ENCODE data around the gene ADAM12. TPM values are rescaled to one million over a fixed set of nuclear protein-coding genes. Genes with fewer than 3 reads are reported as not detected.

The ADAM12 gene
- total RNA-seq, 2 experiments from 2014 or later: 1.2 to 1.7 TPM

- POLR2A ChIA-PET: no interaction called here
- intact Hi-C loops (cut with DNase I, micrococcal nuclease): no loop called here
- DNase-seq (no peak), ATAC-seq (no peak)
- Mint-ChIP-seq H3K36me3 (ENCODE audit: low read depth) (no peaks in the 10 kb centered on the region), H3K27ac (no peak overlapping the region), H3K27me3 (peaks cover 8% of the 10 kb centered on the region), H3K9me3 (ENCODE audit: low read depth) (no peaks in the 10 kb centered on the region), H3K4me1 (no peaks in the 10 kb centered on the region), H3K4me3 (no peak overlapping the region)
- CTCF ChIA-PET: interaction anchor here (0.7 kb wide), 1 partner anchor 281 kb away, joined by 5 read pairs; no protein-coding TSS in a partner anchor
Measured at GRCh38 chr10:126083009-126083408, 305.3 kb downstream of the ADAM12 start.

- H3K4me3 Mint-ChIP-seq: no peak overlapping the region
- DNase-seq (no peak), ATAC-seq (no peak)
- intact Hi-C loops (cut with DNase I, micrococcal nuclease): no loop called here
- H3K9me3 Mint-ChIP-seq (ENCODE audit: low read depth): no peaks in the 10 kb centered on the region
- peaks cover 8% of the 10 kb centered on the region for H3K27me3 Mint-ChIP-seq
- H3K4me1 Mint-ChIP-seq: no peaks in the 10 kb centered on the region
- POLR2A ChIA-PET: interaction anchor here (0.6 kb wide), 1 partner anchor 13 kb away, joined by 4 read pairs; no protein-coding TSS in a partner anchor
- no peaks in the 10 kb centered on the region for H3K36me3 Mint-ChIP-seq (ENCODE audit: low read depth)
- CTCF ChIA-PET: no interaction called here
- no peak overlapping the region for H3K27ac Mint-ChIP-seq
Measured at GRCh38 chr10:126081841-126082466, 306.3 kb downstream of the ADAM12 start.

DNA sequence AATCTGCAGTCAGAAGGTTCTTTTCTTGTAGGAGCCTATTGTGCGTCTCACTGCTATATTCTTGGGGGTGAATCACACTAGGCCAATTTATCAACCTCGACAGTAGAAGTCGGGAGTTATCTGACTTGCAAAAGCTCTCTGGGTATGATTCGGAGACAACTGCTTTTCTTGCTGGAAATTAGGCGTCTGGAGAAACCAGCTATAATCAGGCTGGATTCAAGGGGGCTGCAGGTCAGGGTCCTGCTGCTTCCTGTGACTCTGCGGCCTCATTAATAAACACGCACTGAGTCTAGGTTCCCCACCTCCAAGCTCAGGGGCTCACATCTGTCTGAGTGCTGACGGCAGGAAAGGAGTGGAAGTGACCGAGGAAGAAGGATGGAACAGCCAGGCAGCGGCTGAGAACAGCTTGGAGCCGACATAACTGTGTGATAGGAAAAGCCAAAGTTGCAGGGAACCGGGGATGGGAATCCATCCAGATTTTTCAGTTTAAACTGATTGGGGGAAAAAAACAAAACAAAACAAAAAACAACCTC is 307.3 kb downstream of the ADAM12 start:
- H3K36me3 Mint-ChIP-seq (ENCODE audit: low read depth): no peaks in the 10 kb centered on the region
- intact Hi-C loops (cut with DNase I, micrococcal nuclease): no loop called here
- DNase-seq (no peak), ATAC-seq (no peak)
- ChIA-PET POLR2A (interaction anchor here (0.6 kb wide), 1 partner anchor 12 kb away, joined by 4 read pairs; no protein-coding TSS in a partner anchor), CTCF (no interaction called here)
- peaks cover 8% of the 10 kb centered on the region for H3K27me3 Mint-ChIP-seq
- H3K9me3 Mint-ChIP-seq (ENCODE audit: low read depth): no peaks in the 10 kb centered on the region
- H3K4me1 Mint-ChIP-seq: no peaks in the 10 kb centered on the region
- H3K27ac Mint-ChIP-seq: no peak overlapping the region
- H3K4me3 Mint-ChIP-seq: no peak overlapping the region

DNA sequence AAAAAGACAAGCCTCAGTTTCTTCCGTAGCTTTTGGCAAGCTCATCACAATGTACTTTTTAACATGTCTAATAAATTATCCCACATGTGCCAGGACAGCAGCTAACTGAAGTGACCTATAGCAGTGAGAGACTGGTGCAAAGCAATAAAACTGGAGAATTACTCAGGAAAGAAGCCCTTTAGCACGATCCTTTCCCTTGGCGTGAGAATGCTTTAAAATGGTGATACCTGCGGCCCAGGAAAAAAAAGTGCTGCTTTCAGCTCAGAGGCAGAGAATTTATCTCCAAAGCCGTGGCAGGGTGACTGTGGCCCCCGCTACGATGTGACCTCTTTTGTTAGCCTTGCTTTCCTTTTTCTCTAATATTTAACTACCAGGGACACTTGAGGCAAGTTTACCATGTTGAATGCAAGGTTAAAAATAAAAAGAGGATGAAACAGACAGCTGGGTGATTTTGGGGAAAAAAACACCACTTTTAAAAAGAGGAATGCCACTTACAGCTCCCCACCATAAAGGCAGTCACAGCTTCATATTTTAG is 307.9 kb downstream of the ADAM12 start:
- H3K27me3 Mint-ChIP-seq: peaks cover 2% of the 10 kb centered on the region
- intact Hi-C loops (cut with DNase I, micrococcal nuclease): no loop called here
- no peaks in the 10 kb centered on the region for H3K4me1 Mint-ChIP-seq
- ChIA-PET POLR2A (no interaction called here), CTCF (no interaction called here)
- ATAC-seq (no peak), DNase-seq (no peak)
- H3K9me3 Mint-ChIP-seq (ENCODE audit: low read depth): no peaks in the 10 kb centered on the region
- H3K36me3 Mint-ChIP-seq (ENCODE audit: low read depth): no peaks in the 10 kb centered on the region
- H3K4me3 Mint-ChIP-seq: no peak overlapping the region
- no peak overlapping the region for H3K27ac Mint-ChIP-seq

GRCh38 chr10:126075009-126075408 is 313.3 kb downstream of the ADAM12 start:
- CTCF ChIA-PET: no interaction called here
- DNase-seq: no peak
- POLR2A ChIA-PET: no interaction called here
- Mint-ChIP-seq H3K27ac (no peak overlapping the region), H3K27me3 (peaks cover 7% of the 10 kb centered on the region), H3K9me3 (ENCODE audit: low read depth) (no peaks in the 10 kb centered on the region), H3K4me3 (no peak overlapping the region), H3K36me3 (ENCODE audit: low read depth) (no peaks in the 10 kb centered on the region), H3K4me1 (no peaks in the 10 kb centered on the region)
- no peak for ATAC-seq
- intact Hi-C loops (cut with DNase I, micrococcal nuclease): no loop called here

GRCh38 chr10:126074291-126074690 is 314.0 kb downstream of the ADAM12 start:
- CTCF ChIA-PET: no interaction called here
- no peak for DNase-seq
- H3K4me1 Mint-ChIP-seq: no peaks in the 10 kb centered on the region
- POLR2A ChIA-PET: no interaction called here
- ATAC-seq: no peak
- no peaks in the 10 kb centered on the region for H3K36me3 Mint-ChIP-seq (ENCODE audit: low read depth)
- no peak overlapping the region for H3K4me3 Mint-ChIP-seq
- H3K27ac Mint-ChIP-seq: no peak overlapping the region
- H3K27me3 Mint-ChIP-seq: peaks cover 7% of the 10 kb centered on the region
- intact Hi-C loops (cut with DNase I, micrococcal nuclease): no loop called here
- no peaks in the 10 kb centered on the region for H3K9me3 Mint-ChIP-seq (ENCODE audit: low read depth)

- no peaks in the 10 kb centered on the region for H3K9me3 Mint-ChIP-seq (ENCODE audit: low read depth)
- ATAC-seq: no peak
- POLR2A ChIA-PET: no interaction called here
- CTCF ChIA-PET: no interaction called here
- H3K27ac Mint-ChIP-seq: no peak overlapping the region
- H3K4me3 Mint-ChIP-seq: no peak overlapping the region
- peaks cover 5% of the 10 kb centered on the region for H3K27me3 Mint-ChIP-seq
- no peaks in the 10 kb centered on the region for H3K4me1 Mint-ChIP-seq
- intact Hi-C loops (cut with DNase I, micrococcal nuclease): no loop called here
- no peaks in the 10 kb centered on the region for H3K36me3 Mint-ChIP-seq (ENCODE audit: low read depth)
- DNase-seq: no peak
Measured at GRCh38 chr10:126073606-126074005, 314.7 kb downstream of the ADAM12 start.

DNA sequence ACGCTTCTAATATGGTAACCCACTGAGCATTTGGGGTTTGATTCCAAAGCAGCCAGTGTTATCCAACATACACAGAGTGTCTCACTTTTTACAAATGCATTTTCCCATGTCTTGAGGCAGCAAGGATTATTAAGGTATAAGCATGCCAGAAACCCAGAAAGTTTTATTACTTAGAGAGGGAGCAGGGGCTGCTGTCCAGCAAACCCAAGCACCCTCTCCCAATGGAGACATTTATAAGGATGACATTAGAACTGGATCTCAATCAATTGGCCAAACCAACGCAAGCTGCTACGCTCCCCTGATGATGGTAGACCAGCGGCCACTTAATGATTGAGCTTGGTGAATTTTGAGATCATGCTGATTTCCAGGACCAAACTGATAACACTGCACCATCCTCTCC is 315.7 kb downstream of the ADAM12 start:
- Mint-ChIP-seq H3K9me3 (ENCODE audit: low read depth) (no peaks in the 10 kb centered on the region), H3K4me1 (no peaks in the 10 kb centered on the region), H3K27ac (no peak overlapping the region), H3K27me3 (peaks cover 5% of the 10 kb centered on the region), H3K4me3 (no peak overlapping the region), H3K36me3 (ENCODE audit: low read depth) (no peaks in the 10 kb centered on the region)
- ATAC-seq (no peak), DNase-seq (no peak)
- intact Hi-C loops (cut with DNase I, micrococcal nuclease): no loop called here
- ChIA-PET POLR2A (no interaction called here), CTCF (no interaction called here)

GRCh38 chr10:126070476-126071215 is 317.6 kb downstream of the ADAM12 start:
- peaks cover 5% of the 10 kb centered on the region for H3K27me3 Mint-ChIP-seq
- ChIA-PET CTCF (no interaction called here), POLR2A (no interaction called here)
- no peak for ATAC-seq
- no peak overlapping the region for H3K27ac Mint-ChIP-seq
- no peaks in the 10 kb centered on the region for H3K4me1 Mint-ChIP-seq
- no peak for DNase-seq
- H3K9me3 Mint-ChIP-seq (ENCODE audit: low read depth): no peaks in the 10 kb centered on the region
- H3K4me3 Mint-ChIP-seq: no peak overlapping the region
- H3K36me3 Mint-ChIP-seq (ENCODE audit: low read depth): no peaks in the 10 kb centered on the region
- intact Hi-C loops (cut with DNase I, micrococcal nuclease): no loop called here

GRCh38 chr10:126068322-126068721 is 320.0 kb downstream of the ADAM12 start:
- ChIA-PET POLR2A (no interaction called here), CTCF (no interaction called here)
- intact Hi-C loops (cut with DNase I, micrococcal nuclease): no loop called here
- Mint-ChIP-seq H3K9me3 (ENCODE audit: low read depth) (no peaks in the 10 kb centered on the region), H3K4me3 (no peak overlapping the region), H3K27me3 (peaks cover 5% of the 10 kb centered on the region), H3K4me1 (no peaks in the 10 kb centered on the region), H3K36me3 (ENCODE audit: low read depth) (no peaks in the 10 kb centered on the region), H3K27ac (no peak overlapping the region)
- ATAC-seq (no peak), DNase-seq (no peak)

GRCh38 chr10:126066456-126066855 is 321.8 kb downstream of the ADAM12 start:
- H3K36me3 Mint-ChIP-seq (ENCODE audit: low read depth): no peaks in the 10 kb centered on the region
- H3K4me3 Mint-ChIP-seq: no peak overlapping the region
- ChIA-PET CTCF (no interaction called here), POLR2A (no interaction called here)
- H3K9me3 Mint-ChIP-seq (ENCODE audit: low read depth): no peaks in the 10 kb centered on the region
- H3K27ac Mint-ChIP-seq: no peak overlapping the region
- ATAC-seq (no peak), DNase-seq (no peak)
- intact Hi-C loops (cut with DNase I, micrococcal nuclease): no loop called here
- peaks cover 5% of the 10 kb centered on the region for H3K27me3 Mint-ChIP-seq
- H3K4me1 Mint-ChIP-seq: no peaks in the 10 kb centered on the region

DNA sequence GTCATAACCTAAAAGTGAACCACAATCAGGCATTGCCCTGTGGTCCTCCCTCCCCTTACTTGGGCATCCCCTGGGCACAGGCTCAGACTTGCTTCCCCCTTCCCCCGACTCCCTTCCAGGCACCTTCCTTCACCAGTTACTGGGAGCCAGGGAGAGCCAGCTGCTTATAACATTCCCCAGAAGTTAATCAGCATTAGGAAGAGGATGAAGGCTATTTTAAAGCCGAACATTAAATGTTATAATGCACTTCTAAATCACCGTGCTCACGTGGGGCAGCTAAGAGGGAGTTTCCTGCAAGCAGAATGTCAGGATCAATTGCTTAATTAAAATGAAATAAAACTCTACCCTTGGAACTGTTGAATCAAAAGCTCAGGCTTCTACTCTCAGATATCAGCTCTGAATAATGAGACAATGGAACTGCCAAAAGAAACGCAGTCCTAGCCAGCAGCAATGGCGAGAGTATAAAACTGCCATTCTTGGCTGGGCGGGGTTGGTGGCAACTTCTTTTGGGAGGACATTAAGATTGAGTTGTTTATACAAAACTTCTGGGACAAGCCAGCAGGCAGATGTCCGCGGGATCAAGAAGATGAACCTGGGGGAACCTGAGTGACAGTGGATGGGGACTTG is 322.4 kb downstream of the ADAM12 start:
- ChIA-PET POLR2A (no interaction called here), CTCF (no interaction called here)
- intact Hi-C loops (cut with DNase I, micrococcal nuclease): no loop called here
- no peak overlapping the region for H3K4me3 Mint-ChIP-seq
- no peaks in the 10 kb centered on the region for H3K4me1 Mint-ChIP-seq
- no peaks in the 10 kb centered on the region for H3K9me3 Mint-ChIP-seq (ENCODE audit: low read depth)
- no peak overlapping the region for H3K27ac Mint-ChIP-seq
- ATAC-seq (no peak), DNase-seq (no peak)
- H3K27me3 Mint-ChIP-seq: peaks cover 4% of the 10 kb centered on the region
- H3K36me3 Mint-ChIP-seq (ENCODE audit: low read depth): no peaks in the 10 kb centered on the region

Data from activated CD4-positive, alpha-beta T cell treated with anti-CD3 and anti-CD28 coated beads for 36 hours (primary cell).